Epithelial cell of proximal tubule (primary cell): ENCODE measurements around the gene TBCEL. TPM values are rescaled to one million over a fixed set of nuclear protein-coding genes. Genes with fewer than 3 reads are reported as not detected.
A peak's percentile ranks its signal among the peaks of the same experiment; 100 is the strongest.

Experiments
- DNase-seq: peaks from one replicate; pipeline ENCODE4 v3.0.0-alpha.2; 2011; ENCODE audit warnings: low read depth
- H3K4me3 ChIP-seq: 2 replicates; pipeline ENCODE4 v1.5.1; 2011; ENCODE audit warnings: low read depth, mild to moderate bottlenecking, low read length
- CTCF ChIP-seq: conservative IDR thresholded peaks from 2 replicates; pipeline ENCODE4 v1.5.1; 2012; ENCODE audit warnings: low read depth, mild to moderate bottlenecking, low read length
- total RNA-seq: library from RNA; depleted of rRNA; stranded (reverse); fragments of >200 nt; gene quantifications from 2 replicates; pipeline ENCODE4 v1.2.3, GENCODE V29; 2015

Gene TBCEL
- total RNA-seq, 1 donor from 2014 or later: 6.1 TPM

DNA sequence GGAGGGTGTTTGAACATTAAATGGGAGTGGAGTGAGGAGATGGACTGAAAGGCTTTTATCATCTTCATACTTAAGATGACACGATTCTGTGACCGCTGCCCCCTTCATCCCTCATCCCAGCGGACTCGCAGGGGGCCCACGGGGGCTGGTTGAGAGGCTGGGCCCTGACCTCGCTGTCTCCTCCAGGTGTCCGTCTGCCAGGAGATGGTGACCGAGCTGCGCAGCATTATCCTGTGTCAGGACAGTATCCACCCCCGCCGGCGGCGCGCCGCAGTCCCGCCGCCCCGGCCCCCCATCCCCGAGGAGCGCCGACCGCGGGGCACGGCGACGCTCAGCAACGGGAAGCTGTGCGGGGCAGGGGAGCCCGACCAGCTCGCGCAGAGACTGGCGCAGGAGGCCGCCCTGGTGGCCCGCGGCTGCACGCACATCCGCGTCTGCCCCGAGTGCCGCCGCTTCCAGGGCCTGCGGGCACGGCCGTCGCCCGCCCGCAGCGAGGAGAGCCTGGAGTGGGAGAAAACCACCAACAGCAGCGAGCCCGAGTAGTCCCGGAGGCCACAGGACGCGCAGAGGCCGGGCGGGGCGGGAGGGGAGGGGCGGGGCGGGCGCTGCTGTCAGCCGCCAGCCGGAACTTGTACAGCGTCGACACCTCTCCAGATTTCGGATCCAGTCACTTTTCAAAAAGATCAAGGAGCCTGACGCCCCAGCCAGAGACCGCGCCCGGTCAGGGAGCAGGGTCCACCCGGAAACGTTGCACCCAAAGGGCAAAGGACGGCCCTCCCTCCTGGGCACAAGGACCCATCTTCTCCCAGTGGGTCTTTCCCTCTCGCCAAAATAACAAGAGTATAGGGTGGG lies 38.0 kb upstream of the TBCEL start:
- H3K4me3 ChIP-seq: peak overlapping the region; percentile 46
- no peak for DNase-seq
- TF ChIP-seq CTCF: no peak

- DNase-seq: no peak
- TF ChIP-seq CTCF: no peak
- no peak overlapping the region for H3K4me3 ChIP-seq
These were observed 35.3 kb upstream of the TBCEL start for GRCh38 chr11:120988603-120989002.

GRCh38 chr11:120991830-120992686 lies 31.8 kb upstream of the TBCEL start:
- DNase-seq: no peak
- TF ChIP-seq CTCF: no peak
- H3K4me3 ChIP-seq: no peak overlapping the region

DNA sequence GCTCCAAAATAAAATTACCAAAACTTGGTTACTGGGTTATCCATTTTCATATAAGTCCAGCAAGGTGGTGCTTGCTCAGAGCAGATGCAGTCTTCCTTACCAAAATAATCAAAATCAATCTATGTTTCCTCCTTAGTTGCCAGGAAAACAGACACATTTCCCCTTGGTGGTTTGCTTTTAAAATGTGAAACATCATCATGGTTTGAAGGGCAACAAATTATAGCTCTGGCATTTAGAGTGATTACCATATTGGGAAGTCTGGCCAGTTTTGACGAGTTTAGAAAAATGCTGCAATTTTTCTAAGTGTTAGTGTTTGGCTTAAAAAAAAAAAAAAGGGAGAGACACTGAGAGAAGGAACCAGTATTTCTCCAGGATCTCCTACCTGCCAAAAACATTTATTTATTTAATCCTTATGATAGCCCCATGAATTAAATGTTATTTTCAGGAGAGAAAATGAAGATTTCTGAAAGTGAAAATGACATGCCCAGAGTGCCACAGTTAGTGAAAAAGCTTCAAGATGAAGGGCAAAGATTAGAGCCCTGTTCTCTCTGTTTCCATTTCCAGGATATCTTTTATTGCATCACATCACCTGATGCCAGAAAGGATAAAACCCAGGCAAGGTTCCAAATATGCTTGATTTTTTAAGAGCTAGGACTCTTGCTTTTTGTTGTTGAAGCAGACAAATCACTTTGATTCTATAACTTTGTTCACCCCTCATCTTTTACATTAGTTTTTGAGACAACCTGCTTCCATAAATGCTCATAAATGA lies 29.6 kb upstream of the TBCEL start:
- H3K4me3 ChIP-seq: no peak overlapping the region
- no peak for DNase-seq
- no peak for TF ChIP-seq CTCF

- DNase-seq: no peak
- no peak overlapping the region for H3K4me3 ChIP-seq
- TF ChIP-seq CTCF: no peak
These were observed 28.7 kb upstream of the TBCEL start for GRCh38 chr11:120995184-120995583.

GRCh38 chr11:120996973-120997372 lies 26.9 kb upstream of the TBCEL start:
- no peak overlapping the region for H3K4me3 ChIP-seq
- TF ChIP-seq CTCF: no peak
- DNase-seq: no peak
